Thoracic aorta (tissue), 2 donors: ENCODE results near the gene GFI1B. TPM values are rescaled to one million over a fixed set of nuclear protein-coding genes. Genes with fewer than 3 reads are reported as not detected.

Source experiments
- ATAC-seq: fragments of 150-250 bp; one replicate; pipeline ENCODE4 v1.8.0; 2017; ENCODE audit warnings: low read depth; ENCODE audit not compliant: insufficient number of reproducible peaks, low FRiP score
- DNase-seq: peaks from one replicate; pipeline ENCODE4 v3.0.0-alpha.2; 2020; ENCODE audit warnings: low spot score
- H3K27ac ChIP-seq, 2 donors: fragments of 200-600 bp; sonication (generic); 1 replicate in 1 of 2; 2 replicates in 1 of 2; pipeline ENCODE4 v1.5.1; 2016; ENCODE audit warnings: mild to moderate bottlenecking in 2 of 2, moderate library complexity in 2 of 2
- H3K27me3 ChIP-seq: fragments of 200-600 bp; sonication (generic); replicated peaks from 2 replicates; pipeline ENCODE4 v1.6.0; 2016; ENCODE audit warnings: mild to moderate bottlenecking; ENCODE audit not compliant: insufficient read depth
- H3K36me3 ChIP-seq: fragments of 200-600 bp; sonication (generic); one replicate; pipeline ENCODE4 v1.5.1; 2016
- H3K4me1 ChIP-seq, 2 donors: fragments of 200-600 bp; sonication (generic); 1 replicate in 1 of 2; 2 replicates in 1 of 2; pipeline versions ENCODE4 v1.5.1 to v1.6.0; 2016; ENCODE audit warnings: low read depth in 2 of 2, mild to moderate bottlenecking in 1 of 2; ENCODE audit not compliant: control insufficient read depth in 1 of 2
- H3K4me3 ChIP-seq: fragments of 200-600 bp; sonication (generic); 2 replicates; pipeline ENCODE4 v1.5.1; 2016; ENCODE audit warnings: mild to moderate bottlenecking
- H3K9me3 ChIP-seq: fragments of 200-600 bp; sonication (generic); 2 replicates; pipeline ENCODE4 v1.5.1; 2016
- total RNA-seq, 2 donors: library from RNA; depleted of rRNA; stranded (reverse); fragments of >200 nt; gene quantifications; one replicate each; pipeline versions ENCODE4 v1.1.0 to v1.2.3, GENCODE V29; 2016
- TF ChIP-seq, protein P1 (sequence below): fragments of 200-600 bp; sonication (generic); IDR thresholded peaks from one replicate; pipeline ENCODE4 v1.5.1; 2019; ENCODE audit warnings: antibody characterized with exemption

Gene GFI1B
- total RNA-seq, 2 donors from 2014 or later: not detected

GRCh38 chr9:132942541-132943182 is 35.8 kb upstream of the GFI1B start:
- no peaks in the 10 kb centered on the region for H3K36me3 ChIP-seq
- DNase-seq (no peak), ATAC-seq (no peak)
- H3K4me3 ChIP-seq: no peak overlapping the region
- no peaks in the 10 kb centered on the region for H3K9me3 ChIP-seq
- no peak overlapping the region for H3K27ac ChIP-seq
- no peaks in the 10 kb centered on the region for H3K27me3 ChIP-seq
- peaks cover 12 to 22% of the 10 kb centered on the region in 2 donors for H3K4me1 ChIP-seq
- TF ChIP-seq, protein P1, sequence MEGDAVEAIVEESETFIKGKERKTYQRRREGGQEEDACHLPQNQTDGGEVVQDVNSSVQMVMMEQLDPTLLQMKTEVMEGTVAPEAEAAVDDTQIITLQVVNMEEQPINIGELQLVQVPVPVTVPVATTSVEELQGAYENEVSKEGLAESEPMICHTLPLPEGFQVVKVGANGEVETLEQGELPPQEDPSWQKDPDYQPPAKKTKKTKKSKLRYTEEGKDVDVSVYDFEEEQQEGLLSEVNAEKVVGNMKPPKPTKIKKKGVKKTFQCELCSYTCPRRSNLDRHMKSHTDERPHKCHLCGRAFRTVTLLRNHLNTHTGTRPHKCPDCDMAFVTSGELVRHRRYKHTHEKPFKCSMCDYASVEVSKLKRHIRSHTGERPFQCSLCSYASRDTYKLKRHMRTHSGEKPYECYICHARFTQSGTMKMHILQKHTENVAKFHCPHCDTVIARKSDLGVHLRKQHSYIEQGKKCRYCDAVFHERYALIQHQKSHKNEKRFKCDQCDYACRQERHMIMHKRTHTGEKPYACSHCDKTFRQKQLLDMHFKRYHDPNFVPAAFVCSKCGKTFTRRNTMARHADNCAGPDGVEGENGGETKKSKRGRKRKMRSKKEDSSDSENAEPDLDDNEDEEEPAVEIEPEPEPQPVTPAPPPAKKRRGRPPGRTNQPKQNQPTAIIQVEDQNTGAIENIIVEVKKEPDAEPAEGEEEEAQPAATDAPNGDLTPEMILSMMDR: no peak

GRCh38 chr9:132943651-132944293 is 34.7 kb upstream of the GFI1B start:
- no peak for ATAC-seq
- H3K9me3 ChIP-seq: no peaks in the 10 kb centered on the region

GRCh38 chr9:132944294-132945185 is 34.0 kb upstream of the GFI1B start, which contains the start of gene TSC1:
TSS of gene TSC1 (minus strand) at chr9:132944616. CDS start at chr9:132928872, 15,744 bp downstream.
- Histone ChIP-seq H3K27me3 (no peaks in the 10 kb centered on the region), H3K27ac (peak within 1 kb of the TSS; percentile 94 to 98), H3K4me3 (peak within 1 kb of the TSS; percentile 97), H3K9me3 (no peaks in the 10 kb centered on the region), H3K36me3 (no peaks in the 10 kb centered on the region), H3K4me1 (peaks cover 12 to 22% of the 10 kb centered on the region in 2 donors)
- DNase-seq (peak; percentile 83), ATAC-seq (peak; percentile 90)
- TF ChIP-seq, protein P1: no peak

More at GRCh38 chr9:132943651-132944293, 34.7 kb upstream of the GFI1B start:
- Histone ChIP-seq H3K4me3 (peak overlapping the region; percentile 97), H3K4me1 (peaks cover 12 to 22% of the 10 kb centered on the region in 2 donors), H3K27me3 (no peaks in the 10 kb centered on the region), H3K36me3 (no peaks in the 10 kb centered on the region), H3K27ac (peak overlapping the region; percentile 94 to 98)
- TF ChIP-seq, protein P1: no peak
- no peak for DNase-seq

DNA sequence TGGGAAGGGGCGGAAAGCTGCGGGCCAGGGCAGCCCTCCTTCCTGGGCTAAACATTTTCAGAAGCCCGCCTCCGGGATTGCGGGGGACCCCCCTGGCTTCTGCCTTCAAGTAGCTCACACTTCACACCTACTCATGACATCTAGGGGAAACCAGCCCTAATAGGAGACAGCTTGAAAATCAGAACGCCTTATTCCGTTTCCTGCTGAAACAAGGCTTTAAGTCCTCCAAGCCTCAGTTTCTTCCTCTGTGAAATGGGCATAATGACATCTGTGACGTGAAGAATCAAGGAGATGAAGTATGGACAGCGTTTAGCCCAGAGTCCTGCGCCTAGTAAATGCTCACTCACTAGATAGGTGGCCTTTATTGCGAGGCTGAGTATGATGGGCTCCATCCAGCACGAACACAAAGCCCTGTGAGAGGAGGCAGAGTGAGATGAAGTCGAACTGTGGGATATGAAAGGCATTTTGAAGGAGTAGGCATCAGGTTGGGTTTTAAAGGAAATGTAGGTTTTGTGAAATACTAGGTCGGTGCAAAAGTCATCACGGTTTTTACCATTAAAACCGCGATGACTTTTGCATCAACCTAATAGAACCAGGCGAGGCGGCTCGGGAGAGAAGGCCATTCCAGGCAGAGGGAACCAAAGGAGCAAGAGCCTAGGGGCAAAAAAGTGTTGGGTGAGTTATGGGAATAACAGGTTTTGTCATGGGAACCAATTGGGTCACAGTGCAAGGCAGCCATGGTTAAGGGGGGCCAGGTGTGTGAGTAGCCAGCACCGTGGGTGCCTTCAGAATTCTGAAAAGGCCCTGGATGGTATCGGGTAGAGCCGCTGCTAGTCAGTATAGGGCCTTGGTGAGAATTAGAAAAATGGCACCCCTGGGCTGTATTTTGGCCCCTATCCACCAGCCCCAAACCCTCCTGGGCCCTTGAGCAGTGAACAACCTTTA is 33.0 kb upstream of the GFI1B start:
- Histone ChIP-seq H3K4me1 (peaks cover 12 to 22% of the 10 kb centered on the region in 2 donors), H3K27ac (peak overlapping the region; percentile 94 to 98), H3K27me3 (no peaks in the 10 kb centered on the region), H3K9me3 (no peaks in the 10 kb centered on the region), H3K4me3 (peak overlapping the region; percentile 97), H3K36me3 (no peaks in the 10 kb centered on the region)
- DNase-seq (no peak), ATAC-seq (no peak)
- TF ChIP-seq, protein P1: no peak
